ENCODE results near the gene LSM12.
"Not testable (repeated sequence)": the region's sequence is repeated elsewhere in the genome, so short reads cannot be mapped to it uniquely, and the experiment has no call there.

Gene LSM12

GRCh38 chr17:44075598-44076293 is 9.3 kb upstream of the LSM12 start:
- no peak for DNase-seq

- no peak for DNase-seq
Measured at GRCh38 chr17:44074911-44075285, 8.4 kb upstream of the LSM12 start.

DNA sequence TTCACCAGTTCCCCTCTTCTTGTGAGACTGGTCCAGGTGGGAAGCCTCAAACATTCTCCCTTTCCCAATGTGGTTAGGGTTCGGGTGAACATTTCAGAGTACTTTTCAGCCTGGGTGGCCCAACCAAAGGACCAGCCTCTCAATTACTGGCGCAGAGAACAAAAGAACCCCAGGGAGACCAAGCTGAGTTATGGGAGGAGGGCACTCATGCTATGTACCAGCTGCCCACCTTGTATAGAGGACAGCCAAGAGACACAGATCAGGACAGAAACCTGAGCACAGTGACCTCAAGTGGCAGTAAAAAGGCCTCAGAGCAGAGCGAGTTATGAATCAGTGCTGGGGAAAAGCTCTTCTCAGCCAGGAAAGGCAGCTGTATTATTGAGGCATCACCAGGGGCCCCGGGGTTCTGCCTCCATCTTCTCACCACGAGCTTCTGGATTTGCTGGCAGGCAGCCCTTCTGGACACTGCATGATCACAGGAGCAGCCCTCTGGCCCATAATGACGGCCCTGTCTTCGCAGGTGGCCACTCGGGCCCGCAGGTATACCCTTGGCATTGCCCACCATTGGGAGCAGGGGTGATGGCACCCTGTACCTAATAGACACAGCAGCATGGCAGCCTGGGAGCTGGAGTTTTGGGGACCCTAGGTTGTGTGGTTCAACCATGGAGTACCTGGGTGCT is 7.9 kb upstream of the LSM12 start:
- DNase-seq = no peak

DNA sequence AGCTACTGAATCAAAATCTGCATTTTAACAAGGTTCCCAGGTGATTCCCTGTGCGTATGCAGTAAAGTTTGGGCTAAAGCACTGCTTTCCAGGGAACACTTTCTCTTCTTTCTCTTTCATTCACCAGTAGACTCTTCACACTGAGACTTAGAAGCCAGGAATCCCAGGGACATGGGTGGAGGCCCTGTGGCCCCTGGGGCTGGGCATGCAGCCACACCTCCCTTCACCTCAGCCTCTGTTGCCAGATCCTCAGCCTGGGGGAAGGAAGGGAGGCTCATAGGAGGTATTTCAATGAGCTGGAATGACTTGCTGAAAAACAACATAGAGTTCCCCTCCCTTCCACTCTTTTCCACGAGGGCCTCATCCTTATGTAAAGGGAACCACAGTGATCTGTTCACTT is 5.3 kb upstream of the LSM12 start:
- DNase-seq = no peak

GRCh38 chr17:44071198-44071520 is 4.7 kb upstream of the LSM12 start:
- peak in 1 of 2 experiments; percentile 62 for DNase-seq

GRCh38 chr17:44070455-44071197 is 4.2 kb upstream of the LSM12 start, which contains the start of gene G6PC3:
Gene G6PC3, plus strand, starts transcription at chr17:44070735. Its CDS starts 231 bp downstream, at chr17:44070966.
- DNase-seq = peak; percentile 60 to 64

DNA sequence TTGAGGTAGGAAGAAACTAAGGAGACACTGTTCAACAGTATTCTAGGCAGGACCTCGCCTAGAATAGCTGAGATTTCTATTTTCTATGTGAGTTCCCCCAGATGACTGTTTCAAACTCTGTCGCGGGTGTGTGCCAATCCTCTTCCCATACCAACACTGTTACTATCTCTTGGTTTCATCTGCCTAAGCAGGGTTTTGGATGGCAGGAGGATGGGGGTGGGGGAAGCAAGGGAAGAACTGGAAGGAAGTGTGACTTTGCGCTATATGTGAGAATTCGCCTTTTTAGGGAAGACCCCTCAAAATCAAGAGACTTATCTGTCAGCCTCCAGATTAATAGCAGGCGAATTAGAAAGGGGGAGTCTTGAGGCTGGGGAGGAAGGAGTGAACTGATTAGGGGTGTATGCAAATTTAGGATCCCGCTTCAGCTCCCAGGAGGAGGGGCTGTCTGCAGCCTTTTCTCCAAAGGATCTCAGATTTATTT is 3.5 kb upstream of the LSM12 start:
- DNase-seq = no peak

DNA sequence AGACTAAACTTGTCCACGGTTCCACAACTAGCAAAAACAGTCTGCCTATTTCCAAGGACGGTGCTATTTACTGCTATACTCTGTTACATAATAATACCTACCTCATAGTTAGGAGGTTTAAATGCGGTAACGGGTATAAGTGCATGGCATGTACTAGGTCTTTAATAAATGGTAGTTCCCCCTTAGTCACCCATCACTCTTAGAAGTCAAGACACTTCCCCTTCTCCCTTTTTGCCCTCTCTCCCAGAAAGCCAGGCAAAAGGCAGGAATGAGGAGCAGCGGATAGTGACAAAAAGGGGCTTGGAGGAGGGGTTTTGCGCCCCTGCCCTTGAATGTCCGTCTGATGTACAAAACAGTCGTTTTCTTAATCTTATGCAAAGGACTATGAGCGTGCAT is 1.1 kb upstream of the LSM12 start:
- DNase-seq = no peak

- DNase-seq = no peak
Measured at GRCh38 chr17:44065668-44066203, 735 bp downstream of the LSM12 start.

- no peak for DNase-seq
Measured at GRCh38 chr17:44063704-44064639, 2.5 kb downstream of the LSM12 start.

GRCh38 chr17:44062871-44063270 is 3.6 kb downstream of the LSM12 start:
- DNase-seq = no peak

- no peak for DNase-seq
Measured at GRCh38 chr17:44061446-44061845, 5.0 kb downstream of the LSM12 start.

DNA sequence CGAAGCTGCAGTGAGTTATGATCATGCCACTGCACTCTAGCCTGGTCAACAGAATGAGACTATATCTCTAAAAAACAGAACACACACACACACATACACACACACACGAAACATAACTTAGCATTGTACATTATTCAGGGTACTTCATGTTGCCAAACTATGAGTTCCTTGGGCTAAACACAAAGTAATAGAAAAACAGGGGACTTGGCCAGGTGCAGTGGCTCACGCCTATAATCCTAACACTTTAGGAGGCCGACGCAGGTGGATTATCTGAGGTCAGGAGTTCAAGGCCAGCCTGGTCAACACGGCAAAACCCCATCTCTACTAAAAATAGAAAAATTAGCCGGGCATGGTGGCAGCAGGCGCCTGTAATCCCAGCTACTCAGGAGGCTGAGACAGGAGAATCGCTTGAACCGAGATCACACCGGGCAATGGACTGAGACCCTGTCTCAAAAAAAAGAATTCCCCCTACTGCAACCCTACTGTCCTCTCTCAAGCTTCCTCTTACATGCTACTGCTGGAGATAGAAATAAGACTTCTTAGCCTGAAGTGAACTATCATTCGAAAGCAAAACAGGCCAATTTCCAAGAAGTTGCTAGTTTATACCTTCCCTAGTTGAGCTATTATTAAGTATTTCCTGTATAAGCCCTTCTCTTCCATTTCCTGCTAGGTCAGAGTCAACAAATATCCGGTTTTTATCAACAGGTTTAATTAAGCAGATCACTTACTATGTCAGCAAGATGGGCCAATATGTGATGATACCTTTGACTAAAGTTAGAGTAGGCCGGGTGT is 7.2 kb downstream of the LSM12 start:
- no peak for DNase-seq

- DNase-seq = no peak
Measured at GRCh38 chr17:44053125-44053872, 13.2 kb downstream of the LSM12 start.

DNA sequence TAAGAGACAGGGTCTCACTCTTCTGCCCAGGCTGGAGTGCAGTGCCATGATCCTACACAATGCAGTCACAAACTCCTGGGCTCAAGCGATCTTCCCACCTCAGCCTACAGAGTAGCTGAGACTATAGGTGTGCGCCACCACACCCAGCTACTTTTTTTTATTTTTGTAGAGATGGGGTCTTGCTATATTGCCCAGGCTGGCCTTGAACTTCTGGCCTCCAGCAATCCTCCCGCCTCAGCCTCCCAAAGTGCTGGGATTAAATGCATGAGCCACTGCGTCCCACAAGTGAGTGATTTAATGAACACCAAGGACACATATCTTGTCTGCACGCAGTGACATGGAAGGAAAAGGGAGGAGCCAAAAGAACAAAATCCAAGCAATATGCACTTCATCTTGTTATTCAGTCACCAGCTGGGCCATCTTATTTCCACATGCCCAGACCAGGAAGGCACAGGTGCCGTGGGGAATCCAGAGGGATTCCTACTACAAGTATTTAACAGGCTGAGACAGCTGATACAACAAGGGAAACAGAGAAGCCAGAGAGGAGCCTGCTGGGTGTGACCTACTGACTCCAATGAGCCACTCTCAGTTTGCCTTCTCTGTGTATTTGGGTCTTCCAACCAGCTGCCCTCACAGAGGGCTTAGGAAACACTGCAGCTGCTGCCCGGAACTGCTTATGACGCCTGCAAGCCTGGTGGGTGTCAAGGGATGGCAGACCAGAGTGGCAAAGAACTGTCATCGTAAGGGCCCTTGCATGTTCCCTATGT is 17.0 kb downstream of the LSM12 start:
- DNase-seq = no peak

DNA sequence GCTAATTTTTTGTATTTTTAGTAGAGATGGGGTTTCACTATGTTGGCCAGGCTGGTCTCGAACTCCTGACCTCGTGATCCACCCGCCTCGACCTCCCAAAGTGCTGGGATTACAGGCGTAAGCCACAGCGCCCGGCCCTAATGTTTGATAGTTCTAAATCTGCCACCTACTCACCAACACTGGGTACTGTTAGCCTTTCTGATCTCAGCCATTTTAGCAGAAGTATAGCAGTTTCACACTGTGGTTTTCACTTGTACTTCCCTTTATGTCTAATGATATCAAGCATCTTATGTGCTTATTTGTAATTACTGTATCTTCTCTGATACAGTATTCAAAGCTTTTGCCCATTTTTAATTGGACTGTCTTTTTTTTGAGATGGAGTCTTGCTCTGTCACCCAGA is 19.6 kb downstream of the LSM12 start:
- not testable (repeated sequence) for DNase-seq

GRCh38 chr17:44045486-44045885 is 21.0 kb downstream of the LSM12 start:
- no peak for DNase-seq

GRCh38 chr17:44044071-44044470 is 22.4 kb downstream of the LSM12 start:
- no peak for DNase-seq

- no peak for DNase-seq
Measured at GRCh38 chr17:44043272-44043696, 23.2 kb downstream of the LSM12 start.
